Stimulated activated CD4-positive, alpha-beta T cell treated with anti-CD3 and anti-CD28 coated beads, Interleukin-1b, Interleukin-23, amount 100 ng/mL, for 24 hours (primary cell): ENCODE measurements around the gene COMT.
"Not testable (repeated sequence)": the region's sequence is repeated elsewhere in the genome, so short reads cannot be mapped to it uniquely, and the experiment has no call there.

Experiments used
- DNase-seq, 4 experiments: peaks; one replicate each; pipeline ENCODE4 v3.0.0-alpha.2; 2020; ENCODE audit warnings: low read depth in 4 of 4, low spot score in 1 of 4

Gene COMT

DNA sequence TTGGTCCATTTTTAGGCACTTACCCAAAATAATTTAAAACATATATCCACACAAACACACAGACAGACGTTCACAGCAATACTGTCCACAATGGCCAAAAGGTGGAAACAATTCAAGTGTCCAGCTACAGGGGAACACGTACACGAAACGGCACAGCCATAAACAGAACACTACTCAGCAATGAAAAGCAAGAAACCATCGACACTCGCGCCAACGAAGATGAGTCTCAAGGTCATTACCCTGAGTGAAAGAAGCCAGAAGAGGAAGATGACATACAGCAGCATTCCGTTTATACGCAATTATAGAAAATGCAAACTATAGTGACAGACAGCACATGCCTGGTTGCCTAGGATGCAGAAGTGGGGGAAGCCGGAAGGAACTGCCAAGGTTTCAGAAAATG is 13.4 kb upstream of the COMT start:
- no peak for DNase-seq

DNA sequence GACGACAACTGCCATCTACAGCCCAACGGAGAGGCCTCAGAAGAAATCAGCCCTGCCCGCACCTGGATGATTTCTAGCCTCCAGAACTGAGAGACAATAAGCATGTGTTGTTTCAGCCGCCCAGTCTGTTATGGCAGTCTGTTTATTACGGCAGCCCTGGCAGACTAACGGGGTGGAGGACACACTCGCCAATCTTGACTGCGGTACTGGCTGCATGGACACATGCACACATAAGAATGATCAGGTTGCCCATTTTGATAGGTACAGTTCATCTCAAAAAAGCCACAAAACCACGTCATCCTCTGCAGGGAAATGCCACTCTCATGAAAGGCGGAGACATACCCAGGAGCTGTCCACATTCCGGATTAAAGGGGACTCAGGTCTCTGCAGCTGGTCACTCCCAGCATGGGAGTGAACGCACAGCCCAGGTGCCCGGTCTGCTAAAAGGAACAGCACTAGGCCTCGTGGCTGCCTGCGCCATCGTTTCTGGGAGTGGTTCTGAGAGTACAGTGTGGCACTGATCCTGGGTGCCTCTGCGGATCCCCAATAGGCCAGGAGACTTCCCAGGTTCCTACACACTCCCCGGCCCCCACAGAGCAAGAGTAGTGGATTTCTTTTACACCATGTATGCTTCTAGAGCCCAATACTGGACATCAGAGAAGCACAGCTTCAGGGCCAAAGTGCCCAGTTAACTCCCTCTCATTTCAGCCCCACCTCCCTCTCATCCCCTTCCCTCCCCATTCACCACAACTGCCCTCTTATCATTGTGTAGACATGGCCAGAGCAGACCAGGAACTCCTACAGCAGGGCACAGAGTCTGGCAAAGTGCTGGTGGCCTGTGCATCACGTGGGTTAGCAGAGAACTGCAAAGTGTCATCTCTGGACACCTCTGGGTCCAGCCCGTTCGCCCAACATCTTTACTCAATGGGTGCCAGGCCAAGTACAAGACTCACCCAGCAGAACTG is 11.7 kb upstream of the COMT start:
- DNase-seq, result no peak

DNA sequence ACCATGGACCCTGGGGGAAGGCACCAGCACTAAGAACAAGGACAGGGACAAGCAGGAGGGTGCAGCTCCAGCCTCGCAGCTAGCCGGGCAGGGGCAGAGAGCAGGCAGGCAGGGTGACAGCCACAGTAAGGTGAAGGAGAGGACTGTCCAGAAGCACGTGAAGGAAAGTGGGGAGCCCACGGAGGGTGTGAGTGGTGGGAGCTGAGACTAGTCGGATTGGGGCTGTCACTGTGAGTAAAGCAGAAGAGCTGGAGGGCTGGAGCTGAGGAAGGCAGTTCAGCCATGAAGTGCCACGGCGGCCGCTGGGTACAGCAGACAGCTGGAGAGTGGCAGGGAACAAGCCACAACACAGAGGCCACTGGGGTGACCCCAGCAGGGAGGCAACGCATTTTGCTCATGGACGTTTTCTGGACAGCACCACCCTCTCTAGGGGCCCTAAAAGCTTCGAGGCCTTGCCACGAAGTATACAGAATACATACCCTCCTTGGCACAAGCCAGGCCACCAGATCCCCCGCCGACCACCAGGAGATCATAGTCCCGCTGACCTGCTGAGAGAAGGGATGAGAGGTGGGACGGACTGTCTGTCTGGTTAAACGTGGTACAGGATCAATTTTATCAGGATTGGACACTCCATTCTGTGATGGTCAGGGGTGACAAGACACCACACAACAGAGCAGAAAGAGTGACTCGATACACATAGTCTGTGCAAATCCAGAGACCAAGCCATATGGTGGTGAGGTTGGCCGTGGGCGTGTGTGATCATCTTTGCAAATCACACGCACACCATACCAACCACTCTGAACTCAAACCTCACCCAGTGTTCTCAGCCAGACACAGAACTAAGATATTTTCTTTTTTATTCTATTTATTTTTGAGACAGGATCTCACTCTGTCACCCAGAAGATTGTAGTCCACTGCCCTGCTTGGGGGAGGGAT is 10.8 kb upstream of the COMT start:
- no peak for DNase-seq

DNA sequence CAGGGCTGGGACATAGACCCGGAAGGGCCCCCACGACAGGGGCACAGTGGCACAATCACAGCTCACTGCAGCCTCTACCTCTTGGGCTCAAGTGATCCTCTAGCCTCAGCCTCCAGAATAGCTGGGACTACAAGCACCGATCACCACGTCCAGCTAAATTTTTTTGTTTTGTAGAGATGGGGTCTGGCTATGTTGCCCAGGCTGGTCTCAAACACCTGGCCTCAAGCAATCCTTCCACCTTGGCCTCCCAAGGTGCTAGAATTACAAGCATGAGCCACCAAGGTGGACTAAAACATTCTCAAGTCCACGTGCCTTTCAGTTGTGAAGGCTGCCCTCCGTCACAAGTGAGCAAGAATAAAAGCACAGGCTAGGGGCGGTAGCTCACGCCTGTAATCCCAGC is 10.1 kb upstream of the COMT start:
- DNase-seq, result no peak

DNA sequence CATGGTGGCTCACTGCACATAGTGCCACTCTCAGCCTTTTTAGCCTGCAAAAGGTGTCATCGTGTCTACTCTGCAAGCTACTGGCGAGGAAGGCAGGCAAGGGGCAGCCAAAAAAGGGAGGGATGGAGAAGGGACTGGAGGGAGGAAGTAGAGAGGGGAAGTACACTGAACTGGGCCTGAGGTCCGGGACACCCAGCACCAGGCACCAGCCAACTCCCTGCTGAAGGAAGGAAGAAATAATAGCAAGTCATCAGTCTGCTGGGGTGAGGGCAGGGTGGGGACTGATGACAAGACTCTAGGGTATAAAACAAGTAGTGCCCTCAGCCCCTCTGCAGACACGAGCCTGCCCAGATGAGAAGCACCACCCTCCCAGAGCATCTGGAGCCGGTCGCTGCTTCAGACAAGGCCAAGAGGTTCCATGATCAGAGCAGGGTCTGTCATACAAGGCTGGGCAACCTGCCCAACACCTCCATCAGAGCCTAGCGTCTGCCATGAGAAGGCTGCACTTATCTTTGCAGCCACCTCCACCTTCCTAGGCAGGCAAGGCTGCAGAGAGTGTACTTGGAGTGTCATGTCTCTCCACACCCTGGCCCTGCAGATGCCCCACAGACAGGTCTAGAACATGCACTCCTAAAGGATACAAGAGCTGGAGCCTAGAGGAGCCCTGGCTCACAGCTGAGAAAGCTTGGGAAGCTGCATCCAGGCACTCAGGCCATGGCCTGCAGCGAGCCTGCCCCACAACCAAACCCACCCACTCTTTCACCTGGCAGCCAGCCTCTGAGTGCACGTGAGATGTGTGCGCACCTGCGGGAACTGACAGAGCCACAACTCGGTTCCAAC is 9.0 kb upstream of the COMT start:
- DNase-seq, result no peak

DNA sequence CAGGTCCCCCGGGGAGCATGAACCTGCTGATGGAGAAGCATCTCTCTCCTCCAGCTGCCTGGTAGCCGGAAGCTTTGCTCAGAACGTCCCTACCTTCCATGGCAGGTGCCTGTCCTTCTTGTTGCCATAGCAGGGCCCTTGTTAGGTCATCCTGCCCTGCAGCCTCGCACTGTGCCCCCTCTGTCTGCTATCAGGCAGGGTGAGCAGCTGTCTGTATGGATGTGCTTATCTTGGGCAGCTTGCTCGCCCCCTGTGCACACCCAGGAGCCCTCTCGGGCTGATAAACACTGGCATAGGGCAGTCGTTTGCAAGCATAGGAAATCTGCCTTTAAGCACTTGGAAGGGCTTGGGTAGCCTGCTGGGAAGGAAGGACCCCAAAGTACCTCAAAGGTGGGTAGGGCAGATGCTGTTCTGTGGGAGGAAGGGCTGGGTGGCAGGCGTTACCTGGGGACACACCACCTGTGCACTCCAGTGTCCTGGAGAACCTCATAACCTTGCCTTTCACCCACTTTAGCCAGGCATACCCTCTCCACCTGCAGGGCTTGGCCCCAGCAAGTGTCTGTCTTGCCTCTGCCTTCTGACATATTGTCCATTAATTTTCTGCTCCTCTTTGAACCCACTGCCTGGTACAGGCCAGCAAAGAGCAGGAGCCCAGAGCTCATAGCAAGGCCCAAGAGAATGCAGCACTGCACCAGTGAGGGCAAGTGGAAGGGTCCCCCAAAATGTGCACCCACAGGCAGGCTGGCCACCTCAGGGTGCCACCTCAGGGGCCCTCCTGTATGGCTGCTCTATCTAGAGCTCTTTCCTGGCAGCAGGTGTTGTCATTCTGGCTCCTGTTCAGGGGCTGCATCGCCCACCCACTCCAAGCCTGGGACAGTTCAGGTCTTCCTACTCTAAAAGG is 8.0 kb upstream of the COMT start:
- DNase-seq, result no peak

DNA sequence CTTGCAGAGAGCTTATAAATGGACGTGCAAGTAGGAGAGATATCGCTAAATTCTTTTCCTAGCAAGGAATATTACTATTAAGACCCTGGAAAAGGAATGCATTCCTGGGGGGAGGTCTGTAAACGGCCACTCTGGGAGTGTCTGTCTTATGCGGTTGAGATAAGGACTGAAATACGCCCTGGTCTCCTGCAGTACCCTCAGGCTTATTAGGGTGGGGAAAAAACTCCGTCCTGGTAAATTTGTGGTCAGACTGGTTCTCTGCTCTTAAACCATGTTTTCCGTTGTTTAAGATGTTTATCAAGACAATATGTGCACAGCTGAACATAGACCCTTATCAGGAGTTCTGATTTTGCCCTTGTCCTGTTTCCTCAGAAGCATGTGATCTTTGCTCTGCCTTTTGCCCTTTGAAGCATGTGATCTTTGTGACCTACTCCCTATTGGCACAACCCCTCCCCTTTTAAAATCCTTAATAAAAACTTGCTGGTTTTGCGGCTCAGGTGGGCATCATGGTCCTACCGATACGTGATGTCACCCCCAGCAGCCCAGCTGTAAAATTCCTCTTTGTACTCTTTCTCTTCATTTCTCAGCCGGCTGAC is 6.4 kb upstream of the COMT start:
- not testable (repeated sequence) for DNase-seq

DNA sequence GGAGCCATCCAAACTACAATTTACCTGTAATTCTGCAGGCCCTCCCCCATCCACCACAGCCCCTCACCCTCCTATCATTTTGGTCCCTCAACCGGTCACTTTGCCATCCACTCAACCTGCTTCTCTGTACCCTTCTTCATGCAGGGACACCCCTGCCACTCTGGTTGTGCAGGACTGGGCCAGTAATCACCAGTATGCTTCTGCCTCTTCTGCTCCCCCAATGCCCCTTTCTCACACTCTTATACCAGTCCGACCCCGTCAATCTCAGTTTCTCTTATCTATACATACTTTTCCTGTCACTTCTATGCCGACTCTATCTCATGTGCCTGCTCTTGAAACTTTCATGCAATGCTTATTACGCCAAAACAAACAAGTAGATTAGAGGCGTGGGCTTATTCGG is 5.1 kb upstream of the COMT start:
- DNase-seq, result no peak

DNA sequence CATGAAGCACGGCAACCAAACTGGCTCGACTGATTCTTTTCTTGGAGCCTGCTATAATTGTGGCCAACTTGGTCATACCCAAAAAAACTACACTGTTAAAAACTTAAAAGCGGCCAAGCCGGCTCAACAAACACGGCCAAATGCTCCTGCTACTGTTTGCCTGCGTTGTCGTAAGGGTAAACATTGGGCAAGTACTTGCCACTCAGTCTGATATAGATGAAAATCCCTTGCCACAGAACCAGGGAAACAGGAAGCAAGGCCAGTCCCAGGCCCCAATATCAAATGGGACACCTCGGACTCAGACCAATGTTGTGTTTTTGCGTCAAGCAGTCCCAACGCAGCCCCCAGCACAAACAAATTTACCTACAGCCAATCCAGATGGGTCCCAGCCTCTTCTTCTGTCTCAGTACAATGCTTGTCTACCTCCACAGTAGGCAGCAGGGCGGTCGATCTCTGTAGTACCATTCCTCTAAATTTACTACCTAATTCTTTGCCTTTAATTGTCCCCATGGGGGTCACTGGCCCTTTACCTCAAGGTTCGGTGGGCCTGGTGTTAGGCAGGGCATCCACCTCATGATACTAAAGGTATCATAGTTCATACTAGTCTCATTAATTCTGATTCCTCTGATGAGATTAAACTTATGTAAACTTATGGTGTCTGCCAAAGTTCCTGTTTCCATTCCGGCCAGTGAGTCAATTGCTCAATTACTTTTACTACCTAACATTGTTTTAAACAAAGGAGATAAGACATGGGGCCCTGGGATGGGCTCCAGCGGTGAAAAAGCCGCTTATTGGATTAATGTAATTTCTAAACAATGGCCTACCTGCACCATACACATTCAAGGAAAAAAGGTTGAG is 3.7 kb upstream of the COMT start:
- no peak for DNase-seq

DNA sequence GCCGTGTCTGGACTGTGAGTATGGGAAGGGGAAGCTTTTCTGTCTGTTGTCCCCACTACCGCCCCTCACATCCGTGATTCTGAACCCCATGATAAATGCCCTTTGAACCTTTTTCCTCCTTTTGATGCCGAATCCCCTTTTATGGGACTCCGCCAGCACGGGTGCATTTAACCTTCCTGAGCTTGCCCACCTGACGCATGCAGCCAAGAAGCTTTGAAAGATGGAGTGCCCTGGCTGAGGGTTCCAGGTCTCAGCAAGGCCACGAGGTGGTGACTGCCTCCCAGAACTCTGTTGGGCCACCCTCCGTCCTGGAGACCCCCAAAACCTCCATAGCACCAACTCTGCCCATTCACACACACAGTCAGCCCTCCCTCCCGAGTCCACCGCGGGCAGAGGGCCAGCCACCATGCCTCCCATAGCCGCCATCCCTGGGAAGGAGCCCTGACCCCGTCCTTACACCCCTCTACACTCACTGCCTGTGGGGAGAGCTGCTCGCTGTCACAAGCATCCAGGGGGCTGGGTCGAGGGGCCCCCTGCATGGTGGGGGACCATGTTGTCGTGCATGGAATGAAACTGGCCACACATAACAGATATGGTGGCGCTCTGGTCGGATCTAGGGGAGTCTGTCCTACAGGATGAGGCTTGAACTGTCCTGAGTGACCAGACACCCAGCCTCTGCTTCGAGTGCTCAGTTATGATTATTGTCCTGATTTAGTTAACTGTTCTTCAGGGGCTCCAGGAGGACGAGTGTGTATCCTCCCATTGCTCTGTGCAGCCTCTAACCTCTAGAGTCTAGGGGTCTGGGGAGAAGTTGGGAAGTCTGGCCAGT is 822 bp upstream of the COMT start:
- DNase-seq, result no peak

DNA sequence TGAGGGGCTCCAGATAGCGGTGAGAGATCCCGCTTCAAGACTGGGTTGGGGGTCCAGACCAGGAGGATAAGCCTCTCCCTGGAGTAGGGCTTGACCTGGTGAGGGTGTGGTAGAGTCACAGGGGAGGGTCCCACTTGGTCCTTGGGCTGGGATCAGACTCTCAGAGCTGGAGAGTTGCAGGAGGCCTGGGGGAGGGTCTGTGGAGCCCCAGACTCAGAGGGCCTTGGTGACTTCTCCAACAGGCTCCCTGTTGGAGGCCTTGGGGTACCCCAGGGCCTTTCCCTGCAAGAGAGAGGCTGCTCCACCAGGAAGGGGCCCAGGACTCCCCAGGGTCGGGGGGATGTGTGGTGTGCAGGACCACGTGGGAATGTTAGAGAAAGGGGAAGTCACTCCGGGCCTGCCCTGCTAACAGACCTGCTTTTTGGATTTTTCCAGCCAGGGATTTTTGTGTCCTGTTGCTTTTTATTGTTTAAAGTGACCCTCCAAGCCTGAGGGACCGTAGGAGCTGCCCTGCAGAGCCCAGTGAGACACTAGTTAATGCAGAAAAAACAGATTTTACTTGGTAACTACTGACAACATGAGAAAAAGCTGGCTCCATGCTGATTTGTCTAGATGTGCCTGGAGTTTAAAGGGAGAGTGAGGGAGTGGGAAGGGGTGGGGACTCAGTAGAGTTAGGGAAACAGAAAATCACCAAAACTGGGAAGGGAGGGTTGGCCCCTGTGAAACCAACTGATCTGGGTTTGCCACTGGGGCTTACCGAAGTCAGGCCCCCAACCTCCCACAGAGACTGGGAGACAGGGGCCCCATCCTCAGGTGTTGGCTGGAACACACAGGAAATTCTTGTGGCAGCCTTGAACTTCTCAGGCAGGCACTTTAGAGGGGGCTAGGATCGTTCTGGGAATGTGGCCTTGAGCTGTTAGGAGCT is 847 bp downstream of the COMT start:
- no peak for DNase-seq

DNA sequence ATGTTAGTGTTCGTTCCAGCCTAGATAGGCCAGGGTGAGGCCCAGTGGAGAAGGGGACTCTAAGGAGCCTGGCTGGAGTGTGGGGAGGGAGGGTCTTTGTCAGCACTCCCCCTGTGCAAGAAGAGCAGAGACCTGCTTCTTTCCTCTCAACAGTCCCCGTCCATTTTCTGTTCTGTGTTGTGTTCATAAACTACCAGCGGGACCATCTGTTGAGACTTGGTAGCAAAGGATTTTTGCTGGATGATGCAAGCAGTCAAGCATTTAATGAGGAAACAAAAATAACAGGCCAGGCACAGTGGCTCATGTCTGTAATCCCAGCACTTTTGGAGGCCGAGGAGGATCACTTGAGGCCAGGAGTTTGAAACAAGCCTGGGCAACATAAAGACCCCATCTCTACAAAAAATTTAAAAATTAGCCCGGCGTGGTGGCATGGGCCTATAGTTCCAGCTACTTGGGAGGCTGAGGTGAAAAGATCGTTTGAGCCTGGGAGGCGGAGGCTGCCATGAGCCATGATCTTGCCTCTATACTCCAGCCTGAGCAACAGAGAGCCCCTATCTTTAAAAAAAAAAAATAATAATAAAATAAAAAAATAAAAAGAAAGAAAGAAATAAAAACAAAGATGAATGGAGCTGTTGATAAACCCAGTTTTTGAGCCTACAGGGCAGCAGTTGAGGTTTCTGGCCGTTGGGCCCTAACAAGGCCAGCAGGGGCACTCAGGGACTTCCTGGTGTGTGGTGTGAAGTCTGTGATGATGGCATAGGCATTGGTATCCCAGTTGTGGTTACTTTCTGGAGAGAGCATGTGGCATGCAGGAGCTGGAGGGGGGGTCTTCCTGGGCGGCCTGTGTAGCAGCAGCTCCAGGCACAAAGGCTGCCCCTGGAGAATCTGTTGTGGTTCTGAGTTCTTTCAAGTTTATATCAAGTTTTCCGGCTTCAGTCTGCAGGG is 1.8 kb downstream of the COMT start:
- no peak for DNase-seq

DNA sequence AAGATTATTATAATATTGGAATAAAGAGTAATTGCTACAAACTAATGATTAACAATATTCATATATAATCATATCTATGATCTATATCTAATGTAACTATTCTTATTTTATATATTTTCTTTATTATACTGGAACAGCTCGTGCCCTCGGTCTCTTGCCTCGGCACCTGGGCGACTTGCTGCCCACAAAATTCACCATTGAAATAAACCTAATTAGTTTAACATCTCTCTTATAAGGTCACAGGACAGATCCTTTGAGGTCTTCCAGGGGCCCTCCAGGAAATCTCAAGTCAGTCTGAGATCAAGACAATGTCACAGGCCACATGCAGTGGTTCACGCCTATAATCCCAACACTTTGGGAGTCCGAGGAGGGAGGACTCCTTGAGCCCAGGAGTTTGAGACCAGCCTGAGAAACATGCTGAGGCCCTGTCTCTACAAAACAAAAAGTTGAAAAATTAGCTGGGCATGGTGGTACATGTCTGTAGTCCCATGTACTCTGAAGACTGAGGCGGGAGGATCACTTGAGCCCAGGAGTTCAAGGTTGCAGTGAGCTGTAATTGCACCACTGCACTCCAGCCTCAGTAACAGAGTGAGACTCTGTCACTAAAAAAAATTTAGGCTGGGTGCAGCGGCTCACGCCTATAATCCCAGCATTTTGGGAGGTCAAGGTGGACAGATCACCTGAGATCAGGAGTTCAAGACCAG is 6.6 kb downstream of the COMT start:
- DNase-seq, result no peak

DNA sequence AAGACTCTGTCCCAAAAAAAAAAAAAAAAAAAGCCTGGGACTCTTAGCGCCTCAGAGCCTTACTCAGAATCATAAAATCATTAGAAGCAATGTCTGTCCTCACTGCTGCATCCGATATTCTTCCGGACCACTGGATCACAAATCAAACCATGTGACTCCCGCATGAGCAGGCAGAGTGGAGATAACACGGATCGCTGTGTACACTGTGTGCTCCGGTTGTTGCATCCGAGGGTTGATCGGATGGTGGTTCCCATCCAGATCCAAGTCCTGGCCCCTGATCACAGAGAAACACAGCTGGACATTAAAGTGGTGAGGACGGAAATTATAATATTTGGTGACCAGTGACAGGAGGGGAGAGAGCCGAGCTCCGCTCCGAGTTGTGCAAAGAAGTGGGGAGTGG is 9.8 kb downstream of the COMT start:
- no peak for DNase-seq
